Liver (tissue), 3 donors: ENCODE results near the gene SLC9A1.

Experiments used
- ATF3 ChIP-seq: IDR thresholded peaks from 2 replicates; pipeline ENCODE4 v1.6.1; 2016; ENCODE audit warnings: antibody characterized with exemption
- CTCF ChIP-seq: fragments of 150-350 bp; IDR thresholded peaks from 2 replicates; pipeline ENCODE4 v1.5.1; 2017; ENCODE audit warnings: improper control_type of control experiment, low read depth, low read length; ENCODE audit not compliant: missing input control
- EGR1 ChIP-seq, 2 donors: IDR thresholded peaks; 2 replicates each; pipeline ENCODE4 v1.6.1; 2016 to 2018; ENCODE audit warnings: antibody characterized with exemption in 2 of 2, low read depth in 2 of 2
- JUND ChIP-seq, 2 donors: IDR thresholded peaks; 2 replicates each; pipeline ENCODE4 v1.6.1; 2016; ENCODE audit warnings: antibody characterized with exemption in 2 of 2
- MAX ChIP-seq: IDR thresholded peaks from 2 replicates; pipeline ENCODE4 v1.6.1; 2016; ENCODE audit warnings: antibody characterized with exemption
- RAD21 ChIP-seq, 2 donors: IDR thresholded peaks; 2 replicates each; pipeline ENCODE4 v1.6.1; 2016; ENCODE audit warnings: antibody characterized with exemption in 2 of 2, mild to moderate bottlenecking in 2 of 2
- REST ChIP-seq: IDR thresholded peaks from 2 replicates; pipeline ENCODE4 v1.6.1; 2016; ENCODE audit warnings: antibody characterized with exemption, mild to moderate bottlenecking
- SP1 ChIP-seq: IDR thresholded peaks from 2 replicates; pipeline ENCODE4 v1.6.1; 2018; ENCODE audit warnings: antibody characterized with exemption, mild to moderate bottlenecking
- TAF1 ChIP-seq: conservative IDR thresholded peaks from 2 replicates; pipeline ENCODE4 v1.6.1; 2016; ENCODE audit warnings: antibody characterized with exemption, mild to moderate bottlenecking
- YY1 ChIP-seq: IDR thresholded peaks from 2 replicates; pipeline ENCODE4 v1.6.1; 2016; ENCODE audit warnings: antibody characterized with exemption, mild to moderate bottlenecking
- donor health status: healthy.
- donor health status: healthy.

GRCh38 chr1:27127419-27127818, 27.5 kb downstream of the SLC9A1 start:
- TF ChIP-seq EGR1 (IDR thresholded peaks at IDR 0.05; ENCODE audit: low read depth in 2 of 2) (no peak), TAF1 (no peak), YY1 (no peak), CTCF (no peak), MAX (no peak), JUND (IDR thresholded peaks at IDR 0.05) (no peak), ATF3 (no peak), SP1 (no peak), REST (no peak), RAD21 (IDR thresholded peaks at IDR 0.05) (no peak)
